GM13976 (cell line): Measurements from ENCODE around the gene SAP30L.

Source experiments
- DNase-seq: peaks from one replicate; pipeline ENCODE4 v3.0.0; 2012; ENCODE audit warnings: low spot score
- CTCF ChIP-seq: IDR thresholded peaks from 2 replicates; pipeline ENCODE4 v1.5.1; 2012; ENCODE audit warnings: borderline replicate concordance, mild to moderate bottlenecking; ENCODE audit not compliant: insufficient read depth; ENCODE audit errors: extremely low read depth, missing control alignments, control extremely low read depth
- in situ Hi-C: fragments of 300-500 bp; cut with MboI; formaldehyde crosslinking; loops from one replicate; pipeline ENCODE4 v1.12.0; 2022; ENCODE audit warnings: low sequenced_read_pairs, mixed read lengths, inconsistent platforms; ENCODE audit not compliant: unreplicated experiment

The SAP30L gene

GRCh38 chr5:154455585-154455984 is 9.8 kb downstream of the SAP30L start:
- TF ChIP-seq CTCF, result no peak
- in situ Hi-C loops, result no loop called here
- no peak for DNase-seq

- DNase-seq, result no peak
- in situ Hi-C loops, result no loop called here
- TF ChIP-seq CTCF, result no peak
Observed at GRCh38 chr5:154456540-154456939, 10.7 kb downstream of the SAP30L start.

- in situ Hi-C loops, result no loop called here
- DNase-seq, result no peak
- TF ChIP-seq CTCF, result no peak
Observed at GRCh38 chr5:154459015-154459414, 13.2 kb downstream of the SAP30L start.

GRCh38 chr5:154460172-154460571 is 14.4 kb downstream of the SAP30L start:
- TF ChIP-seq CTCF, result no peak
- no peak for DNase-seq
- in situ Hi-C loops, result no loop called here

- TF ChIP-seq CTCF, result no peak
- in situ Hi-C loops, result no loop called here
- no peak for DNase-seq
Observed at GRCh38 chr5:154461531-154461930, 15.7 kb downstream of the SAP30L start.

- no peak for DNase-seq
- TF ChIP-seq CTCF, result no peak
- in situ Hi-C loops, result no loop called here
Observed at GRCh38 chr5:154464438-154464837, 18.6 kb downstream of the SAP30L start.

GRCh38 chr5:154465169-154465568 is 19.4 kb downstream of the SAP30L start:
- no peak for TF ChIP-seq CTCF
- in situ Hi-C loops, result no loop called here
- no peak for DNase-seq
